Common myeloid progenitor, CD34-positive (primary cell): ENCODE measurements around the gene FABP6.

Source experiments
- CTCF ChIA-PET: fragments of 350-600 bp; sonication (Branson Sonifier 250); formaldehyde crosslinking; loops from one replicate; lab custom pipeline; 2021; ENCODE audit warnings: antibody characterized with exemption; lab: Charles Lee
- POLR2A ChIA-PET: fragments of 350-600 bp; sonication (Branson Sonifier 250); formaldehyde crosslinking; loops from one replicate; lab custom pipeline; 2021; ENCODE audit warnings: antibody characterized with exemption; lab: Charles Lee
- DNase-seq, 3 donors: peaks; one replicate each; pipeline versions ENCODE4 v3.0.0 to v3.0.0-alpha.2; 2013
- H3K27ac ChIP-seq, 2 experiments: 1 replicate in 1 of 2; 2 replicates in 1 of 2; pipeline ENCODE4 v1.7.0; 2013; ENCODE audit warnings: inconsistent platforms in 2 of 2, low read length in 2 of 2, mild to moderate bottlenecking in 2 of 2, low read depth in 1 of 2, moderate library complexity in 1 of 2; ENCODE audit not compliant: severe bottlenecking in 2 of 2, insufficient read depth in 1 of 2, poor library complexity in 1 of 2
- H3K27me3 ChIP-seq, 5 experiments: replicated peaks in 2 of 5; 1 replicate in 3 of 5; 2 replicates in 2 of 5; pipeline versions ENCODE4 v1.6.1 to v1.7.0; 2013; ENCODE audit warnings: low read length in 4 of 5, mild to moderate bottlenecking in 2 of 5, moderate library complexity in 2 of 5, inconsistent platforms in 1 of 5; ENCODE audit not compliant: insufficient read depth in 5 of 5, control insufficient read depth in 4 of 5
- H3K36me3 ChIP-seq, 4 experiments: 1 replicate in 2 of 4; 2 replicates in 2 of 4; pipeline versions ENCODE4 v1.6.1 to v1.7.0; 2013; ENCODE audit warnings: low read length in 3 of 4, control low read depth in 1 of 4, mild to moderate bottlenecking in 1 of 4; ENCODE audit not compliant: control insufficient read depth in 4 of 4, insufficient read depth in 4 of 4
- H3K4me1 ChIP-seq, 4 experiments: 1 replicate in 3 of 4; 2 replicates in 1 of 4; pipeline versions ENCODE4 v1.6.1 to v1.7.1; 2013; ENCODE audit warnings: low read length in 3 of 4, mild to moderate bottlenecking in 3 of 4, control low read depth in 1 of 4, inconsistent platforms in 1 of 4, moderate library complexity in 1 of 4; ENCODE audit not compliant: control insufficient read depth in 4 of 4, insufficient read depth in 4 of 4; ENCODE audit errors: control extremely low read depth in 1 of 4
- H3K4me3 ChIP-seq, 7 experiments: 1 replicate in 4 of 7; 2 replicates in 3 of 7; pipeline versions ENCODE4 v1.5.1 to v1.7.0; 2013; ENCODE audit warnings: mild to moderate bottlenecking in 7 of 7, low read length in 6 of 7, moderate library complexity in 6 of 7, inconsistent platforms in 2 of 7, low read depth in 2 of 7, control low read depth in 1 of 7; ENCODE audit not compliant: insufficient read depth in 4 of 7, control insufficient read depth in 1 of 7; ENCODE audit errors: extremely low read depth in 1 of 7
- H3K9me3 ChIP-seq, 5 experiments: 1 replicate in 4 of 5; 2 replicates in 1 of 5; pipeline versions ENCODE4 v1.6.1 to v1.7.1; 2013; ENCODE audit warnings: low read length in 4 of 5, mild to moderate bottlenecking in 2 of 5, inconsistent platforms in 1 of 5, low read depth in 1 of 5, moderate library complexity in 1 of 5; ENCODE audit not compliant: control insufficient read depth in 4 of 5, insufficient read depth in 2 of 5; ENCODE audit errors: control extremely low read depth in 1 of 5
- WGBS: methylation state at CpG from one replicate; pipeline ENCODE4 v1.1.5; 2013; ENCODE audit not compliant: insufficient coverage; 5-methylcytosine and 5-hydroxymethylcytosine counted together

FABP6 gene

DNA sequence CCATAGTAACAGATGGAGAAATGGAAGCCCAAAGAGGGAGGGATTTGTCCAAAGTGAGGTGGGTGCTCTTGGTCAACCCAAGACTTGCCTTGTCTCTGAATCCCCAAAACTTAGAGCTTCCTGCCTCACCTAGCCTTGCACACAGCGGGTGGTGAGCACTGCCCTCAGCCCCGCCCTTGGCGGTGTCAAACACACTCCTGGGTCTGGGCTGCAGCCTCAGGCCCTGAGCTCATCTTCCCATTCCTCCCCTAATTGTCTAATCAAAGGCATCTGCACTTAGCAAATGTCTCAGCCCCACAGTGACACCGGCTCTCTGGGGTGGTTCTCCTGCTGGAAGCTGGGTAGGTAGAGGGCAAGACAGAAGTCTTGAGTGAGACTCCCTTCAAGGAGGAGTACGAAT, 20.9 kb downstream of the FABP6 start:
- DNase-seq = no peak
- ChIA-PET POLR2A (interaction anchor here (0.6 kb wide), 1 partner anchor 86 kb away, joined by 3 read pairs; no protein-coding TSS in a partner anchor), CTCF (interaction anchor here (1.0 to 1.7 kb wide), 7 partner anchors 11 to 102 kb away, joined by 3 to 5 read pairs (median 3); no protein-coding TSS in a partner anchor)
- Histone ChIP-seq H3K36me3 (peaks cover 0 to 11% (median 0%) of the 10 kb centered on the region in 4 experiments), H3K9me3 (no peaks in the 10 kb centered on the region), H3K4me3 (no peak overlapping the region), H3K27me3 (no peaks in the 10 kb centered on the region), H3K27ac (no peak overlapping the region), H3K4me1 (no peaks in the 10 kb centered on the region)
- WGBS = 91% methylated on average over 4 of the region's 5 CpGs

DNA sequence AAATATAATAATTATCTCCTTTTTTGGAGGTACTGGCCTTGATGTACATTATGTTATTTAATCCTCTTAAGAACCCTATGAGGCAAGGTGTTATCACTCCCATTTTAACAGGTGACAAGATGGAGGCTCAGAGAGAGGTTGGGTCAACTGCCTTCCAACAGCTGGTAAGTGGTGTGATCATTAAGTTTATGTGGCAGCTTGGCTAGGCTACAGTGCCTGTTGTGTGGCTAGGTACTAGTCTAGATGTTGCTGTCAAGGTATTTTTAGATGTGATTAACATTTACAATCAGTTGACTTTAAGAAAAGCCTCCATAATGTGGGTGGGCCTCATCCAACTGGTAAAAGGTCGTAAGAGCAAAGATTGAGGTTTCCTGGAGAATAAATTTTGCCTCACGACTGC, 21.5 kb downstream of the FABP6 start:
- ChIA-PET POLR2A (interaction anchor here (0.6 kb wide), 1 partner anchor 86 kb away, joined by 3 read pairs; no protein-coding TSS in a partner anchor), CTCF (interaction anchor here (1.1 to 1.7 kb wide), 6 partner anchors 12 to 102 kb away, joined by 3 to 5 read pairs (median 3); no protein-coding TSS in a partner anchor)
- no peak for DNase-seq
- Histone ChIP-seq H3K27me3 (no peaks in the 10 kb centered on the region), H3K36me3 (peaks cover 0 to 11% (median 0%) of the 10 kb centered on the region in 4 experiments), H3K9me3 (no peaks in the 10 kb centered on the region), H3K27ac (no peak overlapping the region), H3K4me1 (no peaks in the 10 kb centered on the region), H3K4me3 (no peak overlapping the region)
- WGBS = 38% methylated on average over 1 of the region's 2 CpGs

DNA sequence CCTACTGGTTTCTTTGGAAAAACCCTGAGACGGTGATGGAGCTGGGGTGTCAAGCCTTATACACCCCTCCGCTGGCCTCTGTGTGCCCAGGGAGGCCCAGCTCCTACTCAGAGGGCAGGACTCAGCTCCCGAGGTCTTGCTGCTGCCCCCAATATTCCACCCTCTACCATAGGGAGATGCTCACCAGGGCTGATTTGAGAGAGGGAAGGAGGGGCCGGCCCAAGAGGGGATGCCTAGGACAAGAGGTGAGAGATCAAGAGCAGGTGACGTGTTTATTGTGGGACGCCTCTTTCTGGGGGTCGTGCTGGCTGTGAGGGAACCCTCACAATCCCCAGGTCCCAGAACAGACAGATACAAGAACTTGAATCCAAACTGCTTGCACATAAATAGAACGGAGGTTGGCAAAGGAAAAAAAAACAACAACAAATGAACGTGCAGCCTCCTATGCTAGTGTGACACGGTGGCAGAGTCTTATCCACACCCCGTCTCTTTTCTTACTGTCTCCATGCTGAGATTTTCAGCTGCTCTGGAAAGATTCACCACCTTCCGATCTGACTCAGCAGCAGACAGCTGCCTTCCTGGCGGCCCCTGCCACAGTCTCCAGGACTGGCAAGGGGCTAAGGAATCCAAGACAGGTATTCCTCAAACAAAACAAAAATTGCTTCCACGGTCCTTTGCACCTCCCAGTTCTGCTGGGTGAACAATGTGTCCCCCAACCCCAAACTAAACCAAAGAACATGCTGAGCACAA, 22.3 kb downstream of the FABP6 start:
- Histone ChIP-seq H3K27me3 (no peaks in the 10 kb centered on the region), H3K9me3 (no peaks in the 10 kb centered on the region), H3K36me3 (peaks cover 0 to 11% (median 0%) of the 10 kb centered on the region in 4 experiments), H3K27ac (no peak overlapping the region), H3K4me3 (no peak overlapping the region), H3K4me1 (no peaks in the 10 kb centered on the region)
- 100% methylated on average over 12 of the region's 14 CpGs for WGBS
- no peak for DNase-seq
- CTCF ChIA-PET = interaction anchor here (1.1 to 1.6 kb wide), 3 partner anchors 47 to 101 kb away, joined by 3 read pairs; no protein-coding TSS in a partner anchor
- POLR2A ChIA-PET = no interaction called here

DNA sequence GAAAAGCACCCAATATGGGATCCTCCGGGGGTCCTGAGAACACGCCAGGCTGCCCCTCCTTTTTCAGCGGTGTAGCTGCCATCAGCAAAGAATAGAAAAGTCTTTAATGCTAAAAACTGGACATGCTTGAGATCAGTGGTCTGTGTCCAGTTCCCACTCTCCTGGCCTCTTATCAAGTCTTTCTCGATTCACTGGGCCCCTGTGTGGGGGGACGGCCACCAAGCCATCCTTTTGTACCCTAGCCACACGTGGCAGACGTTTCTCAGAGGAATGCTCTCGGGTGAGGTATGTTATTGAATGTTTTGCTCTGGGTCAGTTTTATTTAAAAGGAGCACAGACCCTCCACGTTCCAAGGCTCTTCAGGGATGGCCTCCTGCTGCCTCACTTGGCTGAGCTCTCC, 23.6 kb downstream of the FABP6 start:
- no peak overlapping the region for H3K27ac ChIP-seq
- CTCF ChIA-PET = no interaction called here

DNA sequence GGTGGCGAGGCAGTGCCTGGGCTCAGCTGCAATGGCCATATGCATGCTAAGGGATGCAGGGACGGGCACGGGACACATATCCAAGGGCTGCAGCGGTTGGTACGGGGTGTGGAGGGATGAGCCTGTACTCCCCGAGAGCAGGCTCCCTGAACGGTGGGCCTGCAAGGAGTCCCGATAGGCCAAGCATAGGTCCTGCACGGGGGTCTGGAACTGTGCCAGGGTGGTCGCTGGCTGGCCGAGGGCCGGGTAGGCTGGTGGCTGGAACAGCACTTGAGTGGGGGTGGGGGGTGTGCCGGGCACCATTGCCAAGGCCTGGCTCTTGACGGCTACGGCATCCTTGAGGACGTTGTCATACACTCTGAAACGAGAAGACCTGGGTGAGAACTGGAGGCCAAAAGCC, 24.1 kb downstream of the FABP6 start:
- ChIA-PET CTCF (no interaction called here), POLR2A (no interaction called here)
- Histone ChIP-seq H3K9me3 (no peaks in the 10 kb centered on the region), H3K4me1 (no peaks in the 10 kb centered on the region), H3K27ac (no peak overlapping the region), H3K4me3 (no peak overlapping the region), H3K36me3 (peaks cover 0 to 11% (median 0%) of the 10 kb centered on the region in 4 experiments), H3K27me3 (no peaks in the 10 kb centered on the region)
- 99% methylated on average over 16 of the region's 17 CpGs for WGBS
- no peak for DNase-seq

More for the DNA sequence above, 23.6 kb downstream of the FABP6 start:
- Histone ChIP-seq H3K4me1 (no peaks in the 10 kb centered on the region), H3K4me3 (no peak overlapping the region), H3K36me3 (peaks cover 0 to 11% (median 0%) of the 10 kb centered on the region in 4 experiments), H3K9me3 (no peaks in the 10 kb centered on the region), H3K27me3 (no peaks in the 10 kb centered on the region)
- POLR2A ChIA-PET = interaction anchor here (0.6 kb wide), 1 partner anchor 146 kb away, joined by 3 read pairs; no protein-coding TSS in a partner anchor
- no peak for DNase-seq
- WGBS = 98% methylated on average over 6 of the region's 9 CpGs

DNA sequence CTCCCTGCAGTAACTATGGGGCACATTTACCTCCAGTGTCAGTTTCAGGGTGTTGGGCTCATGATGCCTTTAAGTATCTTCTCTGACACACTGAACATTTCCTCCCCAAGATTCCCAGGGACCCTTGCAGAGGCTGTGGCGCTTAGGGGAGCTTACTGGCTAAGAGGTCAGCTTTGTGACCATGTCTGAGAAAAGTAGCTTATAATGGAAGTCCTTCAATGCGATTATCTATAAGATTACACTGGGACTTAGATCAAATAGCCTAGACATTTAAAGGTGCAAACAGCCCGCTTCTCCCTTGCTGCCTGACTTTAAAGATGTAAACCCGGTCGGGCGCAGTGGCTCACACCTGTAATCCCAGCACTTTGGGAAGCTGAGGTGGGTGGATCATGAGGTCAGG, 25.4 kb downstream of the FABP6 start:
- Histone ChIP-seq H3K27me3 (no peaks in the 10 kb centered on the region), H3K36me3 (peaks cover 0 to 13% (median 0%) of the 10 kb centered on the region in 4 experiments), H3K4me3 (no peak overlapping the region), H3K9me3 (no peaks in the 10 kb centered on the region), H3K4me1 (peaks cover 0 to 5% (median 0%) of the 10 kb centered on the region in 4 experiments), H3K27ac (no peak overlapping the region)
- ChIA-PET CTCF (interaction anchor here (0.7 to 2.3 kb wide), 4 partner anchors 12 to 90 kb away, joined by 3 to 14 read pairs (median 4); no protein-coding TSS in a partner anchor), POLR2A (no interaction called here)
- WGBS = no CpG with 5 or more reads among the region's 6 CpGs
- DNase-seq = no peak

DNA sequence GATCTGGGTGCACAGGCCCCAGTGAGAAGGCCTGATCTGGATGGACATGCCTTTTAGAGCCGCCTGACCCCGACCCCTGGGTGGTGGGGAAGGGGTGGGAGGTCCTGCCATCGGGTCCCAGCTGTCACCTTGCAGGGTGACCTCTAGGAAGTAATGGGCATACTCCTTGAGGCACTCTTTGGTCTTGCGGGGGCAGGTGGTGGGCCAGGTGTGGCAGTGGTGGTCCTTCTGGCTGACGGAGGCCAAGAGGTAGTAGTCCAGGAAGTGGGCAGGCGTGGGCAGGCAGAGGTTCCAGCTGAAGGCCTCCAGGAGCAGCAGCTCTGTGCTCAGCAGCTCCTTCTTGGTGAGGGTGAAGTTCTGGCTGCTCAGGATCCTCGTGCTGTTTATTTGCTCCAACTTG, 30.0 kb downstream of the FABP6 start:
- 90% methylated on average over 5 of the region's 7 CpGs for WGBS
- CTCF ChIA-PET = interaction anchor here (0.8 to 1.5 kb wide), 3 partner anchors 8 to 79 kb away, joined by 3 read pairs; no protein-coding TSS in a partner anchor
- H3K4me3 ChIP-seq = no peak overlapping the region
- no peak for DNase-seq
- no peak overlapping the region for H3K27ac ChIP-seq
- H3K4me1 ChIP-seq = peaks cover 13 to 49% (median 37%) of the 10 kb centered on the region in 4 experiments
- H3K9me3 ChIP-seq = no peaks in the 10 kb centered on the region
- H3K27me3 ChIP-seq = no peaks in the 10 kb centered on the region
- peaks cover 0 to 2% (median 0%) of the 10 kb centered on the region in 4 experiments for H3K36me3 ChIP-seq
- POLR2A ChIA-PET = no interaction called here
